NCI-H524 treated with DMSO at 0.1 percent for 48 hours (cell line): Measurements from ENCODE around the gene PCDHGA1.
"Not testable (repeated sequence)": the region's sequence is repeated elsewhere in the genome, so short reads cannot be mapped to it uniquely, and the experiment has no call there.

Experiments used
- DNase-seq: peaks from one replicate; lab custom pipeline; 2025; lab: John Stamatoyannopoulos, UW

The PCDHGA1 gene

GRCh38 chr5:141383345-141383744, 53.0 kb downstream of the PCDHGA1 start:
- no peak for DNase-seq

- DNase-seq: no peak
Observed at GRCh38 chr5:141384471-141385267, 54.4 kb downstream of the PCDHGA1 start.

- DNase-seq: not testable (repeated sequence)
Observed at GRCh38 chr5:141387557-141388311, 57.4 kb downstream of the PCDHGA1 start, which contains the start of gene PCDHGB4. TSS of gene PCDHGB4 (plus strand) at chr5:141387698. CDS start at chr5:141387885, 187 bp downstream.

- no peak for DNase-seq
Observed at GRCh38 chr5:141388661-141389060, 58.3 kb downstream of the PCDHGA1 start.

- no peak for DNase-seq
Observed at GRCh38 chr5:141389153-141390042, 59.1 kb downstream of the PCDHGA1 start.

GRCh38 chr5:141392429-141393198, 62.3 kb downstream of the PCDHGA1 start, which contains the start of gene PCDHGA8:
TSS of gene PCDHGA8 (plus strand) at chr5:141392633. CDS start at chr5:141392814, 181 bp downstream.
- no peak for DNase-seq

- DNase-seq: no peak
Observed at GRCh38 chr5:141393267-141393666, 63.0 kb downstream of the PCDHGA1 start.

GRCh38 chr5:141394401-141395187, 64.3 kb downstream of the PCDHGA1 start:
- DNase-seq: not testable (repeated sequence)

GRCh38 chr5:141397756-141398551, 67.6 kb downstream of the PCDHGA1 start, which contains the start of gene PCDHGB5:
TSS of gene PCDHGB5 (plus strand) at chr5:141397947. CDS start at chr5:141398128, 181 bp downstream.
- not testable (repeated sequence) for DNase-seq

- DNase-seq: no peak
Observed at GRCh38 chr5:141398608-141399007, 68.3 kb downstream of the PCDHGA1 start.

- no peak for DNase-seq
Observed at GRCh38 chr5:141399555-141400258, 69.4 kb downstream of the PCDHGA1 start.

- DNase-seq: no peak
Observed at GRCh38 chr5:141402553-141403243, 72.4 kb downstream of the PCDHGA1 start, which contains the start of gene PCDHGA9. TSS of gene PCDHGA9 (plus strand) at chr5:141402778. CDS start at chr5:141402953, 175 bp downstream.

GRCh38 chr5:141403387-141403786, 73.1 kb downstream of the PCDHGA1 start:
- DNase-seq: no peak

GRCh38 chr5:141407790-141408505, 77.6 kb downstream of the PCDHGA1 start, which contains the start of gene PCDHGB6:
TSS of gene PCDHGB6 (plus strand) at chr5:141408021. CDS start at chr5:141408203, 182 bp downstream.
- not testable (repeated sequence) for DNase-seq

- DNase-seq: no peak
Observed at GRCh38 chr5:141409598-141410306, 79.4 kb downstream of the PCDHGA1 start.

- no peak for DNase-seq
Observed at GRCh38 chr5:141411575-141411974, 81.3 kb downstream of the PCDHGA1 start.
